HCT116 (cell line): ENCODE results near the gene KIAA1614.

Experiments
- CTCF ChIP-seq, 3 experiments: fragments of 200-600 bp in 1 of 3; sonication (generic) in 1 of 3; IDR thresholded peaks in 2 of 3; conservative IDR thresholded peaks in 1 of 3; 2 replicates each; pipeline ENCODE4 v1.5.1; 2012 to 2017; ENCODE audit warnings: low read depth in 2 of 3, low read length in 2 of 3, antibody characterized with exemption in 1 of 3, borderline replicate concordance in 1 of 3, control low read depth in 1 of 3, mild to moderate bottlenecking in 1 of 3, mixed read lengths in 1 of 3, mixed run types in 1 of 3, moderate library complexity in 1 of 3; ENCODE audit not compliant: insufficient read depth in 1 of 3
- EZH2 ChIP-seq: fragments of 200-600 bp; sonication (generic); IDR thresholded peaks from 2 replicates; pipeline ENCODE4 v1.6.1; 2017; ENCODE audit warnings: antibody characterized with exemption, mixed run types
- POLR2A ChIP-seq: IDR thresholded peaks from 2 replicates; pipeline ENCODE4 v1.7.0; 2011; ENCODE audit warnings: borderline replicate concordance; ENCODE audit not compliant: insufficient read depth, insufficient read length; ENCODE audit errors: extremely low read depth
- POLR2AphosphoS5 ChIP-seq: IDR thresholded peaks from 2 replicates; pipeline ENCODE4 v1.6.1; 2011; ENCODE audit warnings: mild to moderate bottlenecking, low read depth, low read length, moderate library complexity

GRCh38 chr1:180966744-180967536, 54.2 kb downstream of the KIAA1614 start:
- no peak for TF ChIP-seq EZH2
- TF ChIP-seq POLR2AphosphoS5, result no peak
- no peak for TF ChIP-seq CTCF (IDR thresholded peaks at IDR 0.05 in 2 of 3, conservative IDR thresholded peaks at IDR 0.05 in 1 of 3; ENCODE audit: borderline replicate concordance in 1 of 3, insufficient read depth in 1 of 3, low read depth in 2 of 3, low read length in 2 of 3)
- TF ChIP-seq POLR2A, result no peak
